Hippocampal formation (tissue), 2 donors: ENCODE results near the gene PLOD1.
"Not testable (repeated sequence)": the region's sequence is repeated elsewhere in the genome, so short reads cannot be mapped to it uniquely, and the experiment has no call there.

Source experiments
- DNase-seq, 2 donors: peaks; one replicate each; lab custom pipeline; 2025; lab: John Stamatoyannopoulos, UW

The PLOD1 gene

DNA sequence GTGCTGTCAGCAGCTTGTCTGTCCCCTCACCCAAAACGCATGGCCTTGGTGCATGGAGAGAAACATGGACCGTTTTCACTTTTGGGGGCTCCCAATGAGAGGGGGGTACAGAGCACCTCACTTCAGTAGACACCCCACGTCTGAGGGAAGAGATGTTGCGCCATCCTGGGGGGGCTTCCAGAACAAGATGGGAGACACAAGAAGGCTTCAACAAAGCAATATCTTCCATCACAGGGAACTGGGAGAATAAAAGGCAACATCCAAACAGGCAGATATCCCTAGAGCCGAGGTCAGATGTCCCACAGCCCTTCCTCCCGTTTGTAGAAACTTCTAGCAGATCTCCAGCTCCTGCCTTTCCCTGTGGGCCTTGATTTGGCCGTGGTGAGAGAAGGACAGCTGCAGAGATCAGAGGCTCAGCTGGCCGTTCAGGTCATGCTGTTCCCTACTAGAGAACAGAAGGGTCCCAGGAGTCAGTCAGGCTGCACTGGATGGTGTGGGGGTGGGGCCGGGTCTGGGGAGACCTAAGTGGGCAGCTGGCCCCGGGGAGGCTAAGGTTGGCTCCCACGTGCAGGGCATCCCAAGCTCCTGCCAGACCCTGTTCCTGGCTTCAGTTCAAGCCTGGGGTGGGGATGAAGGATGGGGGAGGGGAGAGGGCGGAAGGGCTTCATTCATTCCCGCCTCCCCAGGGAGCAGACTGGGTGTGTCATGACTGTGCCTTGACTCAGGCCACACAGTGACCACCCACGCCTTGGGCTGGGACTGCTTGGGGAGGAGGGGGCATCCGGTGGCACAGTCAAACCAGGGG is 4.4 kb downstream of the PLOD1 start:
- DNase-seq = no peak

- DNase-seq = not testable (repeated sequence)
These were observed 5.3 kb downstream of the PLOD1 start for GRCh38 chr1:11939794-11940193.

DNA sequence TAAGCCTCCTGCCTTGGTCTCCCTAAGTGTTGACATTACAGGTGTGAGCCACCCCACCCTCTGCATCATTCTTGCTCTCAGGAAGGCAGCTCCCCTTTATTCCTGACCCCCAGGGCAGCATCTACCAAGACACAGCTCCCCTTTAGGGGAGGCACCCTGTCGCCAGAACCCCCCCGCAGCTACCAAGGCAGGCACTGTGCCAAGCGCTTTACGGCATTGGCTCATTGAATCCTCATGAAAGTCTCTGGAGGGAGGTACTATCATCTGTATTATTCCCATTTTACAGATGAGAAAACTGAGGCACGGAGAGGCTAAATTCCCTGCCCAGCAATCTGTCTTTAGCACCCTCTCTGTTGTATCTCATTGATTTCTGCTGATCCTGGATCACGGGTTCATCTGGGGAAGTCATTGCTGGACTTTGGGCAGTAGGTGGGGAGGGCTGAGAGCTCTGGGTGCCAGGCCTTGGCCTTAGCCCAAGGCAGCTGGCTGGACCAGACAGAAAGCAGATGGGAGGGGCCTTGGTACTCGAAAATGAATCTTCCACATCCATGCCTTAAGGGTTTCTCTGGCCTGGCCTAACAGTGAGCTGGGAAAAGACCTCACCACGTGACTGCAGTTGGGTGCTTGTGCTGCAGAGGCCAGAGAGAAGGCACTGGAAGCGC is 5.9 kb downstream of the PLOD1 start:
- DNase-seq = peak; percentile 53 to 73

- no peak for DNase-seq
These were observed 7.8 kb downstream of the PLOD1 start for GRCh38 chr1:11942280-11942679.

GRCh38 chr1:11943619-11944018 is 9.1 kb downstream of the PLOD1 start:
- DNase-seq = no peak

- DNase-seq = no peak
These were observed 9.9 kb downstream of the PLOD1 start for GRCh38 chr1:11944358-11944931.

GRCh38 chr1:11946647-11947046 is 12.1 kb downstream of the PLOD1 start:
- no peak for DNase-seq

- DNase-seq = no peak
These were observed 14.4 kb downstream of the PLOD1 start for GRCh38 chr1:11948822-11949458.

DNA sequence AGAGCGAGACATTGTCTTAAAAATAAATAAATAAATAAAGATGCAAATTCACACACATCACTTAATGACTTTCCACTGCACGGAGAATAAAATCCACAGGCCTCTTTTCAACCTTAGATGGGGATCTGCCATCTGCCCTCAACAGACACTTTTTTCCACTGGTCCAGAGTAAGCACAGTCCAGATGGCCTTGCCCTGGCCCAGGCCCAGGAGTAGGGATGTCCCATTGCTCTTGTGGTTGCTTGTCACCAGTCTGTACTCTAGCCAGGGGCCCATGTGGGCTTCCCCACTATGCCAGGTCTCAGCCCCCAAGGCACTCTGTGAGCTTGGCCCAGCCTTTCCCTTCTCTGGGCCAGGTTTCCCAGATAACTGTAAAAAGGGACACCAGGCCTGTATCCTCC is 17.4 kb downstream of the PLOD1 start:
- no peak for DNase-seq

DNA sequence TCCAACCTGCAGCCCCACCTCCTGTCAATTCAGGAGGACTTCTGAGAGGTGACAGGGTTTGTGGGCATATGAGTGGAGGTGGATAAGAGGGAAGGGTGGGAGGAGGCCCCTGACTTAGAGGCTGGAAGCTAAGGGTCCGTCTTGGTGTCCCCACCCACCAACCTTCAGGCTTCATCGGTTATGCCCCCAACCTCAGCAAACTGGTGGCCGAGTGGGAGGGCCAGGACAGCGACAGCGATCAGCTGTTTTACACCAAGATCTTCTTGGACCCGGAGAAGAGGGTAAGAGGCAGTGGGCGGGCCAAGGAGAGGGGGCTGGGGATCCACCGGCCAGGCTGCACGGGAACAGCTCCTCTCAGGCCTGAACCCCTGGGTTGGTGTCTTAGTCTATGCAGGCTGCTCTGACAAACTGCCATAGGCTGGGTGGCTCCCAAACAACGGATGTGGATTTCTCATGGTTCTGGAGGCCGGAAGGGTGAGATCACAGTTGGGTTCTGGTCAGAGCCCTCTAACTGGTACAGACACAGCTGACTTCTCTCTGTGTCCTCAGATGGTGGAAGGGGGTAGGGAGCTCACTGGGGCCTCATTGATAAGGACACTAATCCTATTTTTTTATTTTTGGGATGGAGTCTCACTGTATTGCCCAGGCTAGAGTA is 18.1 kb downstream of the PLOD1 start:
- DNase-seq = peak; percentile 36 to 58

DNA sequence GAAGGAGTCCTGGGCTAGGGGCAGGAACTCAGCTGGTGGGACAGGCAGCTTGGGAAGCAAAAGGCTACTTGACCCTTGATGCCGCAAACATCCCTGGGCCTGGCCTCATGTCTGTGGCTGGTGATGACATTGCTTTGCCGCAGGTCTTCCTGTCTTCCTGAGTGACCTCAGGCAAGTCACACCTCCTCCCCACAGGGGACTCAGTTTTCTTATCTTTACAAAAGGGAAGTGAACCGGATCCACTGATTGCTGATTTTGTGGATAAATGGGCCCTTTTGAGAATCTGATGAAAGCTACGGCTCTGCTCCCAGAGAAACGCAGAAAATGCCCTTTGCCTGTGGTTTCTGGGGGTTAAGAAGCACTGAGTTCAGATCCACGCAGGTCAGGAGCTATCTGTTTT is 20.7 kb downstream of the PLOD1 start:
- no peak for DNase-seq

DNA sequence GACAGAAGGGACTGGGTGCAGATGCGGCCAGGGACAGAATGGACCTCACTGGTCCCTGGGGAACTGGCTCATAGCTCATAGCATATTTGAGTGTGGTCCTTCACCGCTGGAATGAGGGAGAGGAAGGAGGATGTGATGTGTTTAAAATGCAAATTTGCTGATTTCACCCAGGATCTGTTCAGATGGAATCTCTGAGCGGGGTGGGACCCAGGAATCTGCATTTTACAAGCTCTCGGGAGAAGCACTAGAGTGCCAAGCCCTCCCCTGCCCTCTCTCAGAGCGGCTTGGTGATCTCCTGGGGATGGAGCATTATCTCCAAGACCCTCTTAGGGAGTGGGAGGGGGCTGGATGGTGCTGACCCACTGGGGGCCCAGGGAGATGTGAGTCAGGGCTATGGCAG is 22.9 kb downstream of the PLOD1 start:
- DNase-seq = no peak

DNA sequence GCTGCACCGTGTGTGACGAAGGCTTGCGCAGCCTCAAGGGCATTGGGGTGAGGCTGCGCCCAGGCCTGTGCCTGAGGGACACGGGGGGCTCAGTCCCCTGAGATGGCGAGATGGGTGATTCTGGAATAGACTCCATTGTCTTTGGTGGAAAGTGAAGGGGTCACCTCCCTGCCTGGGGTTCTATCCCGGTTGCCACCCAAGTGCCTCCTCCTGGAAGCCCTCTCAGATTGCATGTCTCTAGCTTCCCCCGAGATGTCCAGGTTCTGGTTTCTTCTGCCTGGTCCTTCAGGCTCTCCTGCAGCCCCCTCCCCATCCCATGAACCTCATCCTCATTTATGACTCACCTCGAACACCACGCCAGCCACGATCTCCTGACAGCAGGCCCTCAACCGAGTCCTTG is 23.4 kb downstream of the PLOD1 start:
- DNase-seq = no peak

GRCh38 chr1:11960276-11960675 is 25.8 kb downstream of the PLOD1 start:
- no peak for DNase-seq

GRCh38 chr1:11960715-11961114 is 26.2 kb downstream of the PLOD1 start:
- DNase-seq = no peak

GRCh38 chr1:11961230-11961629 is 26.7 kb downstream of the PLOD1 start:
- peak in 1 of 2 donors; percentile 49 for DNase-seq

GRCh38 chr1:11963622-11964021 is 29.1 kb downstream of the PLOD1 start:
- no peak for DNase-seq

DNA sequence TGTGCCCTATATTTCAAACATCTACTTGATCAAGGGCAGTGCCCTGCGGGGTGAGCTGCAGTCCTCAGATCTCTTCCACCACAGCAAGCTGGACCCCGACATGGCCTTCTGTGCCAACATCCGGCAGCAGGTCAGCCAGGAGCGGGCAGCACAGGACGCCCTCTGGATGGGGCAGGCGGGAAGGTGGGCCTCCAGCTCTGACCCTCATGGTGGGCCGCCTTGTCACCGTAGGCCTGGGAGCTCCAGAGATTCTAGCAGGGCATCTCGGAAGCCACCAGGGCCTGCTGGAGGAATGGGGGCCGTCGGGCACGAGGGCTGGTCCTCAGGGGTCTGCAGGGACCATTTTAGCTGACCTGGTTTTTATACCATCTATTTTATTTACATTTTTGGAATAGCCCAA is 30.1 kb downstream of the PLOD1 start:
- no peak for DNase-seq

- peak in 1 of 2 donors; percentile 19 for DNase-seq
These were observed 32.6 kb downstream of the PLOD1 start for GRCh38 chr1:11967028-11967547.

- DNase-seq = no peak
These were observed 36.1 kb downstream of the PLOD1 start for GRCh38 chr1:11970441-11971185.

GRCh38 chr1:11977625-11978024 is 43.1 kb downstream of the PLOD1 start:
- no peak for DNase-seq
